Measurements from ENCODE around the gene STK33.

- TF ChIP-seq CTCF (IDR thresholded peaks at IDR 0.05; ENCODE audit: borderline replicate concordance, extremely low read depth, low read length, poor library complexity, severe bottlenecking) (no peak), EZH2 (IDR thresholded peaks at IDR 0.05; ENCODE audit: borderline replicate concordance, low read depth, low read length, severe bottlenecking) (no peak)
Measured at GRCh38 chr11:8558436-8558835, 35.6 kb downstream of the STK33 start.
